ENCODE results near the gene R3HDM4.
"Not testable (repeated sequence)": the region's sequence is repeated elsewhere in the genome, so short reads cannot be mapped to it uniquely, and the experiment has no call there.

Gene R3HDM4

DNA sequence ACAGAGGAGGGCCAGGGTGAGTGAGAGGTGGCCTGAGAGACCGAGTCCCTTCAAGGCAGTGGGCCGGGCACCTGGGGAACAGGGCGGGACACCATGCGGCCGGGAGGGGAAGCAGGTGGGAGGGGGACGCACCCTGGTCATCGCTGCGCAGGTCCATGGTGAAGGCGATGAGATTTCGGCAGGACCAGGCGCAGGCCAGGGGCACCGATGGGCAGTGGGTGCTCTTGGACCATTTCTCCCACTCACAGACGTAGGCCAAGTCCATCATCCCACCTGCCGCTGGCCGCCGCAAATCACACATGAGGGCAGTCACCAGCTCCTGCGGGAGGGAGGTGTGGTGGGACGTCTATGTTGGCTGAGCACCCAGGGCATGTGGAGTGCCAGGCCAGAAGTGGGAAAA lies 22.2 kb downstream of the R3HDM4 start:
- DNase-seq, result no peak

DNA sequence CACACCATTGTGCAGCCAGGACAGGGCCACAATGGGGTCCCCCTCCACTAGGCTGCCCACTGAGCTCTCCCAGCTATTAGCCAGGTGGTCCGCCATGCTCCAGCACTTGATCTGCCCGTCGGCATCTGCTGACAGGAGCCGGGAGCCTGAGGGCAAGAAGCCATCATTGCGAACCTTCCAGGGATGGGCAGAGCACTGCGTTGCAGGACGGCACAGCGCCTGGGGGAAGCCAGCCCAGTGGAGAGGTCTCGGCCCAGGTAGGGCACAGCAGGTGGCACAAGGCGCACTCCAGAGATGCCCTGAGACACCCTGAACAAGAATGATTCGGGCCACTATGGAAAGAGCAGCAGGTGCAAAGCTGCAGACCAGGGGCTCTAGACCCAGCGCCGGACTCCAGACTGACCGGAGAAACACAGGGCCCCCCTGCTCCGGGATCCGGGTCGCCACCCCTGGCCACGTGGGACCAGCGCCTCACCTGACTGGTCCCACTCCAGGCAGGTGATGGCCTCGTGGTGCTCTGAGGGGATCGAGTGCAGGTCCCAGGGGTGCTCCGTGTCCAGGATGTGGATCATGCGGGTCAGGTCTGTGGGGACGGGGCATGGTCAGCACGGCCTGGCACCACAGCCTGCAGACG lies 23.2 kb downstream of the R3HDM4 start:
- DNase-seq, result no peak

DNA sequence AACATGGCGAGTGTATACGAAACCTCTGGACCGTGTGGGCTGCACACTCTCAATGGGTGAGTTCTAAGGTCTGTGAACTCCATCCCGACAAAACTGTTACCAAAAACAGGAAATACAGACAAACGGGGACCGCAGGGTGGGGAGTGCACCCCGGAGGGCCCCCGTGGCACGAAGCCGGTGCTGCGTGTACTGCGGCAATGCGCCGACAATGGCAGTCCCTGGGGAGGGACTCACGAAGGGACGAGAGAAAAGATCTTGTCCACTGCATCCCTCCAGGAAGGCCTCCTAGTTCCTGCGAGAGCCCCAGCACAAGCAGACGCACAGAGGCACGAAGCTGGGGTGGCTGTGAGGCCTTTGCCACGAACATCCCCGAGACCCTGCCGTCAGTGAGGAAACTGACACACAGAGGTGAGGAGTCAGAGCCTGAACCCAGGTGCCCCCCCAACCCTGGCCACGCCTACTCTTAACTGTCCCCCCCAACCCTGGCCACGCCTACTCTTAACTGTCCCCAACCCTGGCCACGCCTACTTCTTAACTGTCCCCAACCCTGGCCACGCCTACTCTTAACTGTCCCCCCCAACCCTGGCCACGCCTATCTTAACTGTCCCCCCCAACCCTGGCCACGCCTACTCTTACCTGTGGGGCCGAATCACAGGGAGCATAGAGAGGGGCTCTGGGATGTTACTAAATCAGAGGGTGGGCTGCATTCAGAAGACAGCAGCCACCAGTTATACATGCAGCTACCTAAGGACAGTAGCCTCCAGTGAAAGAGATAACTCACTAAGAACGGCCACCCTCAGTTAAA lies 24.2 kb downstream of the R3HDM4 start:
- no peak for DNase-seq

DNA sequence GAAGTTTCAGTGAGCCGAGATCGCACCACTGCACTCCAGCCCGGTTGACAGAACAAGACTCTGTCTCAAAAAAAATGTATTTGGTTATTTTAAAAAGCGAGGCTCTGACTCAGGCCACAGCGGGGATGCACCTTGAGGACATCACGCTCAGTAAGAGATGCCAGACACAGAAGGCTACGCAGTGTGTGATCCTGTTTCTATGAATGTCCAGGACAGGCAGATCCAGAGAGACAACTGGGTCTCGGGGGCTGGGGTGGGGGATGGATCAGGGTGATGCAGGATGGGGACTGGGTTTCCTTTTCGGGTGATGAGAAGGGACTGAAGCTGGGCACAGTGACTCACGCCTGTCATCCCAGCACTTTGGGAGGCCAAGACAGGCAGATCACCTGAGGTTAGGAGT lies 25.4 kb downstream of the R3HDM4 start:
- no peak for DNase-seq

DNA sequence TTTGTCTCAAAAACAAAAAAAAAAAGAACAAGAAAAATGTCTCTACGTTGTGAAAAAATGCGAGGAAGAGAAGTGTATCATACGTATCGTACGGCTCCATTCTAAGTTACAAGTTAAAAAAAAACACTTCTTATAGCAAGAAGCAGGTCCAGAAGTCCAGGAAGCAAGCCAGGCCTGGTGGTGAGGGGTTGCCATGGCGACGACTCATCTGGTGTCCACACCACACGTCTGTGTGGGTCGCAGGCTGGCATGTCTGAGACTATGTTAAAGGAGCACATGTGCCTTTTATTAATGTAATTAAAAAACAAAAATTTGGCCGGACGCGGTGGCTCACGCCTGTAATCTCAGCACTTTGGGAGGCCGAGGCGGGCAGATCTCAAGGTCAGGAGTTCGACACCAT lies 25.9 kb downstream of the R3HDM4 start:
- DNase-seq, result no peak

DNA sequence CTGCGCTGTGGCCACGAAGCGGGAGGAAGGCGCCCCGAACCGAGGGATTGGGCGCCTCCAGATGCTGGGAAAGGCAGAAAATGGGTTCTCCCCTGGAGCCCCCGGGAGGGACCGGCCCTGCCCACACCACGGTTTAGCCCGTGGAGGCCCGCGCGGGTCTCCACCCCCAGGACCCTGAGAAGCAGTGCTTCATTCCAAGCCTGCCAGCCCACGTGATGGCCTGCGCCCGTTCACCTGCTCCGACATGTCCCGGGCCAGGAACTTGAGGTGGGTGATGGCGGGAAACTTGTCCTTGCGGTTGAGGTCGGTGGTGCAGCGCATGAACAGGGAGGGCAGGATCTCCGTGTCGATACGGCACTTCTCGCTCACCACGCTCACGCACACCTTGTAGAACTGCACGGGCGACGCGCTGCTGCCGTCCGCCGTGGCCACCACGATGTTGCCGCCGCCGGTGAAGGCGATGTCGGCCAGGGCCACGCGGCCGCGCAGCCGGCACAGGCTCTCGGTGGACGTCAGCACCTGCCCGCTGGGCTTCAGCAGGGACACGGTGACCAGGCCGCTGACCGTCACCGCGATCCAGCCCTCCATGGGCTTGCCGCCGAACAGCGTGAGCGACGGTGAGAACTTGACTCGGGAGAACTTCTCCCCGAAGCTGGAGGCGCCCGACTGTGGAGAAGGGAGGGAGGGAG lies 27.3 kb downstream of the R3HDM4 start:
- DNase-seq, result no peak

DNA sequence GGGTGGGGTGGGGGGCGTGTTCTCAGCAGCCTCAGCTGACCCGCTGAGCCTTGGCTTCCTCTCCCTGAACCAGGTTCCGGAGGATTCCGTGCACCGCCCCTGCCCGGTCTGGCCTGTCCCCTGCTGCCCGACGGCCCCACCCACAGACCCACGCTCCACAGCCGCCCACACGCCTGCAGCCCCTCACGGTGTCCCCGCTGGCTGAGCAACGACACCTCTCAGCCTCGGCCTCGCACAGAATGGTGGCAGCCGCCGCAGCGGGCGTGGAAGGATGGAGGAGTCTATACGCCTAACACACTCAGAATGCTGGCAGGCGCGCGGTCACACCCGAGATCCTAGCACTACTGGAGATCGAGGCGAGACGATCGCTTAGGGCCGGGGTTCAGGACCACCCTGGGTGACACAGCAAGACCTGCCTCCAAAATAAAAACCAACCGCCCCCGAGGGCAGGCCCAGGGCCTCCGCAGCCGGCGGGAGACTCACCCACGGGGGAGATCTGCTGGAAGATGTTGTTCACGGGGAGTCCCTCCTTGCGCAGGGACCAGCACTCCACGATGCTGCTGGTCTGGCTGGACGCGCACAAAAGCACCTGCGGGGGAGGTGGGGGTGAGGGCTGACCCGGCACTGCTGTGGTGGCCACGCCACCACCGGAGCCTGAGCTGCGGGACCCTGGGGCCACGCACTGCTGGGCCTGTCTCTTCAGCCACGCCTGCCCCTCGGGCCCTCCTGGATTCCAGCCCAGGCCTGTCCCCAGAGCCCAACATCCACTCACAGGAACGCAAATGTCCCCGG lies 28.4 kb downstream of the R3HDM4 start:
- no peak for DNase-seq

DNA sequence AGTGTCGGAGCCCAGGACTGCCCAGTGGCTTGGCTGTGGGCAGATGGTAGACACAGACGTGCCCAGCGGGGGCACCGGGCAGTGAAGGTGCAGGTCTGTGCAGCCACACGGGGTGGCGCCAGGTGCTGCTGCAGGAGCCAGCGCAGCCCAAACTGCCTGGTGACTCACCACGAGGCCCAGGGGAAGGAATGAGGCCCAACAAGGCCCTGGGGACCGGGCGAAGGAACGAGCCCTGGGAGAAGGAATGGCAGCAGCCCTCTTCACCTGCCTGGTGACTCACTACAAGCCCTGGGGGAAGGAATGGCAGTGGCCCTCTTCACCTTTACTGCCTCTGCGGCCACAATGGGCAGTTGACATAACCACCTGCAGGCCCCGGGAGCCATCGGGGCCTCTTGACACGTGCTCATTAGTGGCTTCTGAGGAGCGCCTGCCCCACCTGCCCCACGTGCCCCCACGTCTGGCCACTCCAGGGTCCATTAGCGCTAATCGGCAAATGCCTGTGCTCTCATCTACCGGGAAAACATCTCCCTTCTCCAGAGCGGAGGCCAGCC lies 29.3 kb downstream of the R3HDM4 start:
- no peak for DNase-seq

DNA sequence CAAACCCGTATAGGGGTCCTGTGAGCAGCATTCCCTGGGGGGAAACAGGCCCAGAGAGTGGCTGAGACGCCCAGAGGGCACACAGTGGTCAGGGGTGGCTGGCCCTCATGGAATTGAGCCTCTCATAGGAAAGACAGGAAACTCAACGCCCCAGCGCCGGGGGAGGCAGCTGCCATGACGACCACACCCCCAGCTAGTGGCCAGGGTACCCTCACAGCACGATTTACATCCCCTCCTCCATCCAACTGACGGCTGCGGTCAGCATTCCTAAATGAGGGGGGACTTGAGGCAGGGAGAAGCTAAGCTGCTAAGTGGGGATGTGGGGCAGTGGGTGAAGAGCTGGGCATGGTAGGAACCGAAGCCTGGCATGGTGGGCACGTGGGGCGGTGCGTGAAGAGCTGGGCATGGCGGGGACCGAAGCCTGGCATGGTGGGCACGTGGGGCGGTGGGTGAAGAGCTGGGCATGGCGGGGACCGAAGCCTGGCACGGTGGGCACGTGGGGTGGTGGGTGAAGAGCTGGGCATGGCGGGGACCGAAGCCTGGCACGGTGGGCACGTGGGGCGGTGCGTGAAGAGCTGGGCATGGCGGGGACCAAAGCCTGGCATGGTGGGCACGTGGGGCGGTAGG lies 30.0 kb downstream of the R3HDM4 start:
- no peak for DNase-seq

DNA sequence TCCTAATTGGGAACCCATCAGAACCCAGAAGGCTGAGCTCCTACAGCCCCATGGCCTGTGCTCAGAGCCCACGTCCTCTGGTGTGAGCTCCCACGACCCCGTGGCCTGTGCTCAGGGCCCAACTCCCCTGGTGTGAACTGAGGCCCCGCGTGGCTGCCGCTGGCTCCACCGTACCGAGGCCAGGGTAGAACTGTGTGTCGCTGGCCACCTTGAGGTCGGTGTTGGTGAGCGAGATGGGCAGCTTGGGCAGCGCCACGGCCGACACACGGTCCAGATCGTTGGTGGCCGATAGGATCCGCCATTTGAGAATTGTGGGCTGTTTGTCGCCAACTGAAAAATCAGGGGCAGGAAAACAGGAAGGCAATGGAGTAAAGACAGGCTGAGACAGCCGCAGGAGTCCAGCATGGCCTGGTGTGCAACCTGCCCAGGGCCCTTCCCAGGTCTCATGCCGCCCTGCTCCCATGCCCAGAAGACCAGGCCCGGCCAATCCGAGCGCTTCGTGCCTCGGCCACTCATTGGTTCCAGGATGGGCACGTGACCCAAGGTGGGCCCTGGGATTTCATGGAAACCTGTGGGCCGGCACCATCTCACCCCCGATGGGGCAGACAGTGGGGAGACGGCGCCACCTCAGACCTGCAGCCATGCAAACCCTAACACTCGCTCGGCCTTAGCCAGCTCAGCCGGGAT lies 31.5 kb downstream of the R3HDM4 start:
- DNase-seq, result no peak

DNA sequence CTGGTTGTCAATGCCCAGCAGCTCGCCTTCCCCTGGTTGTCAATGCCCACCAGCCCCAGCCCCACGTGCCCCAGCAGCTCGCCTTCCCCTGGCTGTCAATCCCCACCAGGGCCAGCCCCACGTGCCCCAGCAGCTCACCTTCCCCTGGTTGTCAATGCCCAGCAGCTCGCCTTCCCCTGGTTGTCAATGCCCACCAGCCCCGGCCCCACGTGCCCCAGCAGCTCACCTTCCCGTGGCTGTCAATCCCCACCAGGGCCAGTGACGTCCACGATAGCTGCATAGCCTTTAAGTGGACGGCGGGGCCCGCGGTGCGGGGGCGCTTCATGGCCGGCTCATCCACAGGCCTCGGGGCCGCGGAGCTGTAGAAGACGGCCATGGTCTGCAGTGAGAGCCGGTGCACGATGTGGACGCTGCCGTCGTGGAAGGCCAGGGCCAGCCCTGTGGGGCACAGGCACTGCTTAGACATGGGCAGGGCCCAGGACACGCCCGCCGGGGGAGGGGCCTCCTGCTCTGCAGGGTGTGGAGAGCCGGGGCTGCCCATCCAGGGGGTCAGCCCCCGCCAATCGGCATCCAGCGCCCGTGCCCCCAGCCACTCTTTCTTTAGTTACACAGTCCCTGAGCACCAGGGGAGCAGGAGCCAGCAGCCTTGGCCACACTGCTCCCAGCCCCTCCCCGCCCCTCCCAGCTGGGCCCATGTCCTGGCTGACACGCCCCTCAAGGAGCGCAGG lies 33.1 kb downstream of the R3HDM4 start:
- DNase-seq, result no peak

DNA sequence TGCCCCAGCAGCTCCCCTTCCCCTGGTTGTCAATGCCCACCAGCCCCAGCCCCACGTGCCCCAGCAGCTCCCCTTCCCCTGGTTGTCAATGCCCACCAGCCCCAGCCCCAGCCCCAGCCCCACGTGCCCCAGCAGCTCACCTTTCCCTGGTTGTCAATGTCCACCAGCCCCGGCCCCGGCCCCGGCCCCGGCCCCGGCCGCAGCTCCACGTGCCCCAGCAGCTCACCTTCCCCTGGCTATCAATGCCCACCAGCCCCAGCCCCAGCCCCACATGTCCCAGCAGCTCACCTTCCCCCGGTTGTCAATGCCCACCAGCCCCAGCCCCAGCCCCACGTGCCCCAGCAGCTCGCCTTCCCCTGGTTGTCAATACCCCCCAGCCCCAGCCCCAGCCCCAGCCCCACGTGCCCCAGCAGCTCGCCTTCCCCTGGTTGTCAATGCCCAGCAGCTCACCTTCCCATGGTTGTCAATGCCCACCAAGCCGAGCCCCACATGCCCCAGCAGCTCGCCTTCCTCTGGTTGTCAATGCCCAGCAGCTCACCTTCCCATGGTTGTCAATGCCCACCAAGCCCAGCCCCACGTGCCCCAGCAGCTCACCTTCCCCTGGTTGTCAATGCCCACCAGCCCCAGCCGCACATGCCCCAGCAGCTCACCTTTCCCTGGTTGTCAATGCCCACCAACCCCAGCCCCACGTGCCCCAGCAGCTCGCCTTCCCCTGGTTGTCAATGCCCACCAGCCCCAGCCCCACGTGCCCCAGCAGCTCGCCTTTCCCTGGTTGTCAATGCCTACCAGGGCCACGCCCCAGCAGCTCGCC lies 34.1 kb downstream of the R3HDM4 start:
- not testable (repeated sequence) for DNase-seq

DNA sequence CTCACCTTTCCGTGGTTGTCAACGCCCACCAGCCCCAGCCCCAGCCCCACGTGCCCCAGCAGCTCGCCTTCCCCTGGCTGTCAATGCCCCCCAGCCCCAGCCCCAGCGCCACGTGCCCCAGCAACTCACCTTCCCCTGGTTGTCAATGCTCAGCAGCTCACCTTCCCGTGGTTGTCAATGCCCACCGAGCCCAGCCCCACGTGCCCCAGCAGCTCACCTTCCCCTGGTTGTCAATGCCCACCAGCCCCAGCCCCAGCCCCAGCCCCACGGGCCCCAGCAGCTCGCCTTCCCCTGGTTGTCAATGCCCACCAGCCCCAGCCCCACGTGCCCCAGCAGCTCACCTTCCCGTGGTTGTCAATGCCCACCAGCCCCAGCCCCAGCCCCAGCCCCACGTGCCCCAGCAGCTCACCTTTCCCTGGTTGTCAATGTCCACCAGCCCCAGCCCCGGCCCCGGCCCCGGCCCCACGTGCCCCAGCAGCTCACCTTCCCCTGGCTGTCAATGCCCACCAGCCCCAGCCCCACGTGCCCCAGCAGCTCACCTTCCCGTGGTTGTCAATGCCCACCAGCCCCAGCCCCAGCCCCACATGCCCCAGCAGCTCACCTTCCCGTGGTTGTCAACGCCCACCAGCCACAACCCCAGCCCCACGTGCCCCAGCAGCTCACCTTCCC lies 34.9 kb downstream of the R3HDM4 start:
- DNase-seq, result not testable (repeated sequence)

DNA sequence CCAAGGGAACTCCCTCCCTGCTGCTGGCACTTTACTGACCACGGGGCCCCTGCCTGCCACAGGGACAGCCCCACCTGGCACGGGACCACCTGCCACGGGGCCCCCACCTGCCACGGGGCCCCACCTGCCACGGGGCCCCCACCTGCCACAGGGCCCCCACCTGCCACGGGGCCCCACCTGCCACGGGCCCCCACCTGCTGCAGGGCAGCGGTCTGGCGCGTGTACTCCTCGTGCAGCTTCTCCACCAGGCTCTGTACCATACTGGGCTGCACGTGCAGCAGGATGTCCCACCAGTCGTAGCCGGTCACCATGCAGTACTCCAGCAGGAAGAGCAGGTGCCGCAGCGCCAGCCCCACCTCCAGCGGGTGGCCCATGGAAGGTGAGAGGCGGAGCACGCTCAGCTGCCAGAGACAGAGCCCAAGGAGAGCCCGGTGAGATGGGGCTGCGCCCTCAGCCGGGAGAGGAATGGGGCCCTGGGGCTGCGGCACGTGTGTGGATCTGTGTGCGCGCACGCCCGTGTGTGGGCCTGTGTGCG lies 36.2 kb downstream of the R3HDM4 start:
- DNase-seq, result no peak

DNA sequence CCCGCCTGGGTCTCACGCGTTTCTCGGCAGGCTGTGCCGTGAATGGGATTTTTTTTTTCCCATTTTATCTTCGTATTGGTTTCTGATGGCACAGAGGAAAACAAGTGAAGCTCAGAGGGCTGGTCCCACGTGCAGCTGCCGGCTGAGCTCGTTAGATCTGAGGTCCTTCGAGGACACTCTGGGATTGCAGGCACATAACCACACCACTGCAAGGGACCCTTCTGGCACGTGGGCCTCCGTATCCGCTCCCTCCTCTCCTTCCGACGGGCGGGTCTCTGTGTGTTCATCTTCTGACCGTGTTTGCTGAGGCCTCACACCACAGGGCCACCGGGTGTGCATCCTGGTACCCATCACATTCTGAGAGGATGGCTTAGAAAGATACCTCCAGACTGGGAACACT lies 36.9 kb downstream of the R3HDM4 start:
- no peak for DNase-seq

DNA sequence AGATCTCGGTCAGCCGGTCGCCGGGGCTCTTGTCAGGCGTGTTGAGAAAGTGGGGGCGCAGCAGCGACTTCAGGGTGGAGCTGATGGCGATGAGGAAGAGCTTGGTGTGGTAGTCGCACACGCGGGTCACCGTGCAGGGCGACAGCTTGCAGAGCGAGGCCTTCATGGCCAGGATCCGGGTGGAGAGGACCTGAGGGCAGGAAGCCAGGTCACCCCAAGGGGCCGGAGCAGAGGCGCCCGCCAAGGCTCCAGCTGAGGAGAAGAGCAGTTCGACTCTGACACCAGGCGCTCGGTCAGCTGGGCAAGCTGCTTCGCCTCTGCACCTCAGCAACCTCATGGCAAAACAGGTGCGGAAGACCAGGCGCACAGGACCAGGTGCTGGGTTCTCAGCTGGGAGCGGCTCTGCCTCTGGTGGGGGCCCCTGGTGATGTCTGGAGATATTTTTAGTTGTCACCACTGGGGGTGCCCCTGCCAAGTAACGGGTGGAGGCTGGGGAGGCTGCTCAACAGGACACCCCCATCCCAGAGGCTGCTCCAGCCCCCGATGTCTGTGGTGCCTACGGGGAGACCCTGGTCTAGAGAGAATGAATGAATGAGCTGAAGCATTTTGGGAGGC lies 37.6 kb downstream of the R3HDM4 start:
- no peak for DNase-seq

DNA sequence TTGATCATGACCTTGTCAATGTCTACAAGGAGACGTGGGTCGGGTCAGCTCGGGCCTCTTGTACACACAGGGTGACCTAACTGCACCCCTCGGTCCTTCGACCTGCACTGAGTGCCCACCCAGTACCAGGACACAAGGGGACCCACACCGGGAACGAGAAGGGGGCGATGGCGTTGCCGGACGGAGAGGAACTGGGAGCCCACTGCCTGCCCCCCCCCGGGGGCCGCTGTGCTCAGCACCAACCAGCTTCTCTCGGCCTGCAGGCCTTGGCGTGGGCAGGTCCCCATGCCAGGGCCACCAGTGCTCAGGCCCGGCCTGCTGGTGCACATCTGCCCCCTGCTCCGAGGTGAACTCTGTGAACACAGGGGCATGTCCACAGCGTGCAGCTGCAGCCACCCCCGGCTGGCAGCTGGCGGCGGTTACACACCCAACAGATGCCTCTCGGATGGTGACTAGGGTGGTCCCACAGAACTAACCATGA lies 39.4 kb downstream of the R3HDM4 start:
- no peak for DNase-seq

DNA sequence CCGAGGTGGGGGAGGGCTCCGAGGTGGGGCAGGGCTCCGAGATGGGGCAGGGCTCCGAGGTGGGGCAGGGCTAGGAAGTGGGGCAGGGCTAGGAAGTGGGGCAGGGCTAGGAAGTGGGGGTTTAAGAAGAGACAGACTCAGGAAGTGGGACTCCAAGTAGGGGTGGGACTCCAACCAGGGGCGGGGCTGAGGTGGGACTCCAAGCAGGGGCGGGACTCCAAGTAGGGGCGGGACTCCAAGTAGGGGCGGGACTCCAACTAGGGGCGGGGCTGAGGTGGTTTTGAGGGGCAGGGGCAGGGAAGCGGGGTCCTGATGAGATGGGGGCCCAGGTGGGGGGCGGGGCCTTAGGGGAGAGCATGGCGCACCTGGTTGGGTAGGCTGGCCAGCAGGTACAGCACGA lies 39.9 kb downstream of the R3HDM4 start:
- peak; percentile 79 for DNase-seq

Measured in activated CD8-positive, alpha-beta memory T cell treated with anti-CD3 and anti-CD28 coated beads for 24 hours (primary cell).